Measurements from ENCODE around the gene NLGN3.
A peak's percentile ranks its signal among the peaks of the same experiment; 100 is the strongest.

NLGN3 gene

DNA sequence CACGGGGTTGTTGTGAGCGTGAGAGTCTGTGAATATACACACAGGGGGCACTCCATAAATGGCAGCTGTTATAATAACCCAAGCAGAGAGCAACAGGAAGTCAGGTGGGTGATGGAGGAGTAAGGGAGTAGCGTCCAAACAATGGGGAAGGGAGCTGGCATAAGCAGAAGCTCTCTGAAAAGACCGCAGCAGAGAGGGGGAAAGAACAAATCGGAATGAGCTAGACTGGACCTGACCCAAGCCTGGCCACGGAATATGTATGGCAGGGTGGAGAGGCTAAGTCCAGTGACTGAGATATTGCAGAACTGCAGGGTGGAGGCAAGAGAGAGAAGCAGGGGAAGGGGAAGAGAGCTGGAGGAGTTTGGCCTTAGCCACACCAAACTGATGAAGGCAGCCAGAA, 71.8 kb downstream of the NLGN3 start:
- H3K9me3 Mint-ChIP-seq = peaks cover 8% of the 10 kb centered on the region
- TF ChIP-seq, protein P1, sequence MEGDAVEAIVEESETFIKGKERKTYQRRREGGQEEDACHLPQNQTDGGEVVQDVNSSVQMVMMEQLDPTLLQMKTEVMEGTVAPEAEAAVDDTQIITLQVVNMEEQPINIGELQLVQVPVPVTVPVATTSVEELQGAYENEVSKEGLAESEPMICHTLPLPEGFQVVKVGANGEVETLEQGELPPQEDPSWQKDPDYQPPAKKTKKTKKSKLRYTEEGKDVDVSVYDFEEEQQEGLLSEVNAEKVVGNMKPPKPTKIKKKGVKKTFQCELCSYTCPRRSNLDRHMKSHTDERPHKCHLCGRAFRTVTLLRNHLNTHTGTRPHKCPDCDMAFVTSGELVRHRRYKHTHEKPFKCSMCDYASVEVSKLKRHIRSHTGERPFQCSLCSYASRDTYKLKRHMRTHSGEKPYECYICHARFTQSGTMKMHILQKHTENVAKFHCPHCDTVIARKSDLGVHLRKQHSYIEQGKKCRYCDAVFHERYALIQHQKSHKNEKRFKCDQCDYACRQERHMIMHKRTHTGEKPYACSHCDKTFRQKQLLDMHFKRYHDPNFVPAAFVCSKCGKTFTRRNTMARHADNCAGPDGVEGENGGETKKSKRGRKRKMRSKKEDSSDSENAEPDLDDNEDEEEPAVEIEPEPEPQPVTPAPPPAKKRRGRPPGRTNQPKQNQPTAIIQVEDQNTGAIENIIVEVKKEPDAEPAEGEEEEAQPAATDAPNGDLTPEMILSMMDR (IDR thresholded peaks at IDR 0.05; ENCODE audit: unreplicated experiment in 3 of 3) = no peak
- H3K4me3 Mint-ChIP-seq = peak overlapping the region; percentile 38 to 81 (median 63)
- no peaks in the 10 kb centered on the region for H3K36me3 Mint-ChIP-seq (ENCODE audit: low read depth)
- H3K27me3 Mint-ChIP-seq (ENCODE audit: low read depth) = no peaks in the 10 kb centered on the region
- peaks cover 9% of the 10 kb centered on the region for H3K4me1 Mint-ChIP-seq
- peak overlapping the region; percentile 44 to 90 (median 88) for H3K27ac Mint-ChIP-seq

DNA sequence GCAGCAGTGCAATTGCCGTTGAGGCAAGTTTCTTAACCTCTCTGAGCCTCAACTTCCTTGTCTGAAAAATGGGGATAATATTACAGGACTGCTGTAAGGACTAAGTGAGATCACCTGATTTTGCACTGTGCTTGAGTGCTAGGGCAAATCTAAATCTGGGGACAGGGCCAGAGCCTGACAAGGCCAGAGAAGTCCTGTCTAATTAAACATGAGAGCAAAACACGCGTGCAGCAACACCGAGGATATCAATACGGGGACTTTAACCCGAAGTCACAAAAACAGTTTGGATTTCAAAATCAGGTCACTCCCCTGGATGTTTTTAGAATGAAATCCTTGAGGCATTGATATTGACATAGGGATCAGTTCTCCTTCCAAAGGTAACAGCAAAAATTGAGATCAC, 72.7 kb downstream of the NLGN3 start:
- H3K36me3 Mint-ChIP-seq (ENCODE audit: low read depth) = no peaks in the 10 kb centered on the region
- peak overlapping the region in 1 of 3 experiments; percentile 81 for H3K4me3 Mint-ChIP-seq
- TF ChIP-seq, protein P1 (IDR thresholded peaks at IDR 0.05; ENCODE audit: unreplicated experiment in 3 of 3) = no peak
- peak overlapping the region; percentile 44 to 90 (median 88) for H3K27ac Mint-ChIP-seq
- peaks cover 10% of the 10 kb centered on the region for H3K9me3 Mint-ChIP-seq
- peaks cover 9% of the 10 kb centered on the region for H3K4me1 Mint-ChIP-seq
- H3K27me3 Mint-ChIP-seq (ENCODE audit: low read depth) = no peaks in the 10 kb centered on the region
